A673 (cell line): ENCODE data around the gene MYO6.

Experiments used
- EZH2 ChIP-seq: fragments of 200-600 bp; sonication (generic); IDR thresholded peaks from 2 replicates; pipeline ENCODE4 v1.6.1; 2017; ENCODE audit warnings: borderline replicate concordance, low read depth, mild to moderate bottlenecking, mixed read lengths, antibody characterized with exemption, low read length; ENCODE audit not compliant: poor library complexity, severe bottlenecking
- TF ChIP-seq, protein P1 (sequence below): fragments of 300-800, 200-600 bp; sonication (generic); conservative IDR thresholded peaks from 2 replicates; pipeline ENCODE4 v1.5.1; 2017; ENCODE audit warnings: low read depth, mild to moderate bottlenecking, antibody characterized with exemption, low read length, moderate library complexity, mixed read lengths

DNA sequence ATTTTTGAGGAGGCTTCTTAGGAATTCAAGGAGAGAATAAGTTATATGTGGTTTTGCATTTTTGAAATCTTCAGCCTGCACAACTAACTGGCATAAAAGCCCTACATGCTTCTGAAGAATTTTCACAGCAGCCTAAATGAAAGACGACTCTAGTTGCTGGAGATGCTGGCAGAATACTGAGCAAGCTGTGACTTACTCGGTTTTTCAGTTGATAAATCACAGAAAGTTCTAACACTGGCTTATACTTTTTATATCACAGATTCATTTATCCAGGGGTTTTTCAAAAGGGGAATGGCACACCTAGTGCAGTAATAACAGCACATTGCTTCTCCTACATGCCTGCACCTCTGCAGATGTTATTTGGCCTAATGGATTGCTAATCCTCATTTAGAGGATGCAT, 188.8 kb downstream of the MYO6 start:
- TF ChIP-seq, protein P1, sequence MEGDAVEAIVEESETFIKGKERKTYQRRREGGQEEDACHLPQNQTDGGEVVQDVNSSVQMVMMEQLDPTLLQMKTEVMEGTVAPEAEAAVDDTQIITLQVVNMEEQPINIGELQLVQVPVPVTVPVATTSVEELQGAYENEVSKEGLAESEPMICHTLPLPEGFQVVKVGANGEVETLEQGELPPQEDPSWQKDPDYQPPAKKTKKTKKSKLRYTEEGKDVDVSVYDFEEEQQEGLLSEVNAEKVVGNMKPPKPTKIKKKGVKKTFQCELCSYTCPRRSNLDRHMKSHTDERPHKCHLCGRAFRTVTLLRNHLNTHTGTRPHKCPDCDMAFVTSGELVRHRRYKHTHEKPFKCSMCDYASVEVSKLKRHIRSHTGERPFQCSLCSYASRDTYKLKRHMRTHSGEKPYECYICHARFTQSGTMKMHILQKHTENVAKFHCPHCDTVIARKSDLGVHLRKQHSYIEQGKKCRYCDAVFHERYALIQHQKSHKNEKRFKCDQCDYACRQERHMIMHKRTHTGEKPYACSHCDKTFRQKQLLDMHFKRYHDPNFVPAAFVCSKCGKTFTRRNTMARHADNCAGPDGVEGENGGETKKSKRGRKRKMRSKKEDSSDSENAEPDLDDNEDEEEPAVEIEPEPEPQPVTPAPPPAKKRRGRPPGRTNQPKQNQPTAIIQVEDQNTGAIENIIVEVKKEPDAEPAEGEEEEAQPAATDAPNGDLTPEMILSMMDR = no peak
- no peak for TF ChIP-seq EZH2
